ENCODE data around the gene BBS5. TPM values are rescaled to one million over a fixed set of nuclear protein-coding genes. Genes with fewer than 3 reads are reported as not detected.
"Not testable (repeated sequence)": the region's sequence is repeated elsewhere in the genome, so short reads cannot be mapped to it uniquely, and the experiment has no call there.

BBS5 gene
- 4.6 and 9.1 TPM in 2 replicates for polyA plus RNA-seq
- polyA minus RNA-seq: 13.5 and 13.9 TPM in 2 replicates

DNA sequence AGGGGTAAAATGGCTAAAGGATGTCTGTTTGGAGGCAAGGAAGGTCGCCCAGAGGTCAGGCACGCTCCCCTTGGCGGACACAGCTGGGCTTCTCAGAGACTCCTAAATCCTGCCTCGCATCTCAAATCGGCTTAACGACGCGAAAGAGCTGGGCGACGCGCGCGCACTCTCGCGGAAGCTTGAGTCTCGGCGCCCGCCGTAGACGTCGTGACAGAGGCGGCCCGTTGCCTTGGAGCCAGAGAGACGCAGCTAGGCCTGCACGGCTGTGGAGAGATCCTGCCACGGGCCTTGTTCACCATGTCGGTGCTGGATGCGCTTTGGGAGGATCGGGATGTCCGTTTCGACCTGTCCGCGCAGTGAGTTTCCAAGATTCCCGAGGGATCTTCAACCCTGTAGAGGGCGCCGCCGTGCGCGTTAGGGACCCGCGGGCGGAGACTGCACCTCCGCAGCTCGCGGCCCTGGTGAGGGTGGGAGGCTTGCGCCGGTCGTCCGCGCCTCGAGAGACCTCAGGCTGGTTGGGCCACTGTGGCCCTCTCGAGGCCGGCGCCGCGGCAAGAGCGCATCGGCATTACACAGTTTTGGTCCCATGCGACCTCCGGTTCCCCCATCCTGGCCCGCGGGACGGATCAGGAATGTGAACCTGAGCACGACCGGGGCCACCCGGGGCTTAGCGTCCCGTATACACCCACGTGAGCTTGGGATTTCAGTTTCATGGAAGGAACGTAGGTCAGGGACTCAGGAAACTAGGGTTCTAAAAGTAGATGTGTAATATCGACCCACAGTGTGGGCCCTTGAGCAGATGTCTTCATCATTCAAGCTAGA, at the start of gene BBS5:
Gene BBS5 (plus strand): TSS at position 238 of the 822 bp plus-strand sequence. CDS start 60 bp downstream, at position 298.
- Histone ChIP-seq H3K27ac (ENCODE audit: low read length) (peak within 1 kb of the TSS; percentile 40), H3F3A (ENCODE audit: insufficient read depth, low read length, poor library complexity, severe bottlenecking) (no peaks in the 10 kb centered on the region), H2AFZ (ENCODE audit: low read depth, low read length) (peak within 1 kb of the TSS; percentile 29), H3K79me2 (replicated peaks; ENCODE audit: insufficient read depth, low read length) (no peaks in the 10 kb centered on the region), H4K20me1 (ENCODE audit: insufficient read depth) (no peaks in the 10 kb centered on the region), H3K36me3 (ENCODE audit: insufficient read depth, low read length) (peaks cover 5% of the 10 kb centered on the region), H3K9me2 (ENCODE audit: insufficient read depth, low read length) (no peaks in the 10 kb centered on the region), H3K4me3 (ENCODE audit: low read length) (peak within 1 kb of the TSS; percentile 93), H3K27me3 (ENCODE audit: insufficient read depth, low read depth, low read length) (no peaks in the 10 kb centered on the region), H3K9ac (ENCODE audit: low read length) (peak within 1 kb of the TSS; percentile 68), H3K4me2 (ENCODE audit: low read length) (peak within 1 kb of the TSS; percentile 71), H3K9me3 (ENCODE audit: low read length) (no peaks in the 10 kb centered on the region)
- TF ChIP-seq, protein P1, sequence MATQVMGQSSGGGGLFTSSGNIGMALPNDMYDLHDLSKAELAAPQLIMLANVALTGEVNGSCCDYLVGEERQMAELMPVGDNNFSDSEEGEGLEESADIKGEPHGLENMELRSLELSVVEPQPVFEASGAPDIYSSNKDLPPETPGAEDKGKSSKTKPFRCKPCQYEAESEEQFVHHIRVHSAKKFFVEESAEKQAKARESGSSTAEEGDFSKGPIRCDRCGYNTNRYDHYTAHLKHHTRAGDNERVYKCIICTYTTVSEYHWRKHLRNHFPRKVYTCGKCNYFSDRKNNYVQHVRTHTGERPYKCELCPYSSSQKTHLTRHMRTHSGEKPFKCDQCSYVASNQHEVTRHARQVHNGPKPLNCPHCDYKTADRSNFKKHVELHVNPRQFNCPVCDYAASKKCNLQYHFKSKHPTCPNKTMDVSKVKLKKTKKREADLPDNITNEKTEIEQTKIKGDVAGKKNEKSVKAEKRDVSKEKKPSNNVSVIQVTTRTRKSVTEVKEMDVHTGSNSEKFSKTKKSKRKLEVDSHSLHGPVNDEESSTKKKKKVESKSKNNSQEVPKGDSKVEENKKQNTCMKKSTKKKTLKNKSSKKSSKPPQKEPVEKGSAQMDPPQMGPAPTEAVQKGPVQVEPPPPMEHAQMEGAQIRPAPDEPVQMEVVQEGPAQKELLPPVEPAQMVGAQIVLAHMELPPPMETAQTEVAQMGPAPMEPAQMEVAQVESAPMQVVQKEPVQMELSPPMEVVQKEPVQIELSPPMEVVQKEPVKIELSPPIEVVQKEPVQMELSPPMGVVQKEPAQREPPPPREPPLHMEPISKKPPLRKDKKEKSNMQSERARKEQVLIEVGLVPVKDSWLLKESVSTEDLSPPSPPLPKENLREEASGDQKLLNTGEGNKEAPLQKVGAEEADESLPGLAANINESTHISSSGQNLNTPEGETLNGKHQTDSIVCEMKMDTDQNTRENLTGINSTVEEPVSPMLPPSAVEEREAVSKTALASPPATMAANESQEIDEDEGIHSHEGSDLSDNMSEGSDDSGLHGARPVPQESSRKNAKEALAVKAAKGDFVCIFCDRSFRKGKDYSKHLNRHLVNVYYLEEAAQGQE (IDR thresholded peaks at IDR 0.05; ENCODE audit: borderline replicate concordance): no peak
- TF ChIP-seq EP300 (conservative IDR thresholded peaks at IDR 0.05; ENCODE audit: poor library complexity, severe bottlenecking) (peak; percentile 57), EZH2 (IDR thresholded peaks at IDR 0.05; ENCODE audit: borderline replicate concordance, insufficient read depth, low read length, poor library complexity, severe bottlenecking) (no peak), TAF1 (IDR thresholded peaks at IDR 0.05; ENCODE audit: low read depth) (no peak), MXI1 (conservative IDR thresholded peaks at IDR 0.05; ENCODE audit: poor library complexity, severe bottlenecking) (peak; percentile 97), SMC3 (conservative IDR thresholded peaks at IDR 0.05; ENCODE audit: poor library complexity) (peak; percentile 68), POLR2AphosphoS5 (IDR thresholded peaks at IDR 0.05) (peak; percentile 77), RAD21 (conservative IDR thresholded peaks at IDR 0.05) (peak; percentile 60)
- TF ChIP-seq, protein P2, sequence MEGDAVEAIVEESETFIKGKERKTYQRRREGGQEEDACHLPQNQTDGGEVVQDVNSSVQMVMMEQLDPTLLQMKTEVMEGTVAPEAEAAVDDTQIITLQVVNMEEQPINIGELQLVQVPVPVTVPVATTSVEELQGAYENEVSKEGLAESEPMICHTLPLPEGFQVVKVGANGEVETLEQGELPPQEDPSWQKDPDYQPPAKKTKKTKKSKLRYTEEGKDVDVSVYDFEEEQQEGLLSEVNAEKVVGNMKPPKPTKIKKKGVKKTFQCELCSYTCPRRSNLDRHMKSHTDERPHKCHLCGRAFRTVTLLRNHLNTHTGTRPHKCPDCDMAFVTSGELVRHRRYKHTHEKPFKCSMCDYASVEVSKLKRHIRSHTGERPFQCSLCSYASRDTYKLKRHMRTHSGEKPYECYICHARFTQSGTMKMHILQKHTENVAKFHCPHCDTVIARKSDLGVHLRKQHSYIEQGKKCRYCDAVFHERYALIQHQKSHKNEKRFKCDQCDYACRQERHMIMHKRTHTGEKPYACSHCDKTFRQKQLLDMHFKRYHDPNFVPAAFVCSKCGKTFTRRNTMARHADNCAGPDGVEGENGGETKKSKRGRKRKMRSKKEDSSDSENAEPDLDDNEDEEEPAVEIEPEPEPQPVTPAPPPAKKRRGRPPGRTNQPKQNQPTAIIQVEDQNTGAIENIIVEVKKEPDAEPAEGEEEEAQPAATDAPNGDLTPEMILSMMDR (IDR thresholded peaks at IDR 0.05; ENCODE audit: poor library complexity, severe bottlenecking): peak; percentile 77

DNA sequence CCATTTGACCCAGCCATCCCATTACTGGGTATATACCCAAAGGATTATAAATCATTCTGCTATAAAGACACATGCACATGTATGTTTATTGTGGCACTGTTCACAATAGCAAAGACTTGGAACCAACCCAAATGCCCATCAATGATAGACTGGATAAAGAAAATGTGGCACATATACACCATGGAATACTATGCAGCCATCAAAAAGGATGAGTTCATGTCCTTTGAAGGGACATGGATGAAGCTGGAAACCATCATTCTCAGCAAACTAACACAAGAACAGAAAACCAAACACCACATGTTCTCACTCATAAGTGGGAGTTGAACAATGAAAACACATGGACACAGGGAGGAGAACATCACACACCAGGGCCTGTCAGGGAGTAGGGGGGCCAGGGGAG, 47.5 kb upstream of the BBS5 start:
- not testable (repeated sequence) for H3K9ac ChIP-seq (ENCODE audit: low read length); H3K4me3 ChIP-seq (ENCODE audit: low read length); H3K36me3 ChIP-seq (ENCODE audit: insufficient read depth, low read length); H3K79me2 ChIP-seq (replicated peaks; ENCODE audit: insufficient read depth, low read length); H3F3A ChIP-seq (ENCODE audit: insufficient read depth, low read length, poor library complexity, severe bottlenecking); H3K9me3 ChIP-seq (ENCODE audit: low read length); H2AFZ ChIP-seq (ENCODE audit: low read depth, low read length); H3K27me3 ChIP-seq (ENCODE audit: insufficient read depth, low read depth, low read length); H3K27ac ChIP-seq (ENCODE audit: low read length); H3K4me2 ChIP-seq (ENCODE audit: low read length); H4K20me1 ChIP-seq (ENCODE audit: insufficient read depth); H3K9me2 ChIP-seq (ENCODE audit: insufficient read depth, low read length)

DNA sequence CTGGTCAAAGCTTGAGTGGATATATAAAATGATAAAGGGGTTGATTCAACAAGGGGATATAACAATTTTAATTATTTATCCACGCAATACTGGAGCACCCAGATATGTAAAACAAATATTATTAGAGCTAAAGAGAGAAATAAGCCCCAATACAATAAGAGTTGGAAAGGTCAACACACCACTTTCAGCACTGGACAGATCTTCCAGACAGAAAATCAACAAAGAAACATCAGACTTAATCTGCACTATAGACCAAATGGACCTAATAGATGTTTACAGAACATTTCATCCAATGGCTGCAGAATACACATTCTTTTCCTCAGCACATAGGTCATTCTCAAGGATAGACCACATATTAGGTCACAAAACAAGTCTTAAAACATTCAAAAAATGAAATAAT, 45.1 kb upstream of the BBS5 start:
- not testable (repeated sequence) for H3K36me3 ChIP-seq (ENCODE audit: insufficient read depth, low read length); H3K4me3 ChIP-seq (ENCODE audit: low read length); H4K20me1 ChIP-seq (ENCODE audit: insufficient read depth); H3K27ac ChIP-seq (ENCODE audit: low read length); H3K9me2 ChIP-seq (ENCODE audit: insufficient read depth, low read length); H3K79me2 ChIP-seq (replicated peaks; ENCODE audit: insufficient read depth, low read length); H3K4me2 ChIP-seq (ENCODE audit: low read length); H3K9ac ChIP-seq (ENCODE audit: low read length); H3F3A ChIP-seq (ENCODE audit: insufficient read depth, low read length, poor library complexity, severe bottlenecking); H2AFZ ChIP-seq (ENCODE audit: low read depth, low read length); H3K27me3 ChIP-seq (ENCODE audit: insufficient read depth, low read depth, low read length); H3K9me3 ChIP-seq (ENCODE audit: low read length)

Measured in neural cell (in vitro differentiated cells).